SK-N-SH (cell line): ENCODE results near the gene FANCG. TPM values are rescaled to one million over a fixed set of nuclear protein-coding genes. Genes with fewer than 3 reads are reported as not detected.

Source experiments
- CTCF ChIA-PET: fragments of 300-600, 350-600 bp; formaldehyde crosslinking; extraction: SDS; loops from one replicate; lab custom pipeline; 2021; lab: Yijun Ruan, JAX
- POLR2A ChIA-PET: fragments of 350-600 bp; sonication (Branson Sonifier 250); formaldehyde crosslinking; extraction: SDS; loops from one replicate; lab custom pipeline; 2020; ENCODE audit warnings: antibody characterized with exemption, inconsistent platforms; lab: Yijun Ruan, JAX
- DNase-seq: peaks from one replicate; pipeline ENCODE4 v3.0.0; 2012
- H2AFZ ChIP-seq: fragments of 200-600 bp; sonication (generic); 2 replicates; pipeline ENCODE4 v1.8.1; 2016; ENCODE audit warnings: antibody characterized with exemption, mild to moderate bottlenecking, low read depth
- H3F3A ChIP-seq: fragments of 200-600 bp; sonication (generic); replicated peaks from 2 replicates; pipeline ENCODE3; 2016; ENCODE audit warnings: antibody characterized with exemption, mild to moderate bottlenecking; ENCODE audit not compliant: insufficient read depth
- H3K27ac ChIP-seq, 2 experiments: fragments of 200-500 bp in 1 of 2; fragments of 200-600 bp in 1 of 2; sonication (Bioruptor generic) in 1 of 2; sonication (generic), shearing (Covaris generic) in 1 of 2; 2 replicates each; pipeline versions ENCODE4 v1.5.1 to v1.6.1; 2014 to 2016; ENCODE audit warnings: low read depth in 2 of 2, inconsistent platforms in 1 of 2, low read length in 1 of 2, mild to moderate bottlenecking in 1 of 2, mixed read lengths in 1 of 2
- H3K27me3 ChIP-seq: fragments of 200-600 bp; sonication (generic), shearing (Covaris generic); 2 replicates; pipeline ENCODE4 v1.6.1; 2016; ENCODE audit warnings: mixed run types; ENCODE audit not compliant: insufficient read depth
- H3K36me3 ChIP-seq, 2 experiments: fragments of 200-500 bp in 1 of 2; fragments of 200-600 bp in 1 of 2; sonication (Bioruptor generic) in 1 of 2; sonication (generic) in 1 of 2; replicated peaks in 1 of 2; 2 replicates each; pipeline versions ENCODE3 to v1.5.1; 2014 to 2016; ENCODE audit warnings: low read length in 1 of 2, mild to moderate bottlenecking in 1 of 2; ENCODE audit not compliant: insufficient read depth in 2 of 2, control insufficient read depth in 1 of 2
- H3K4me1 ChIP-seq, 2 experiments: fragments of 200-500 bp in 1 of 2; fragments of 200-600 bp in 1 of 2; sonication (Bioruptor generic) in 1 of 2; sonication (generic), shearing (Covaris generic) in 1 of 2; 2 replicates each; pipeline versions ENCODE4 v1.5.1 to v1.6.1; 2014 to 2016; ENCODE audit warnings: low read depth in 1 of 2, low read length in 1 of 2, mixed run types in 1 of 2; ENCODE audit not compliant: insufficient read depth in 2 of 2, control insufficient read depth in 1 of 2
- H3K4me2 ChIP-seq: fragments of 200-600 bp; sonication (generic), shearing (Covaris generic); 2 replicates; pipeline ENCODE4 v1.6.1; 2017; ENCODE audit warnings: mixed run types
- H3K4me3 ChIP-seq, 2 experiments: fragments of 200-500 bp in 1 of 2; fragments of 200-600 bp in 1 of 2; sonication (Bioruptor generic) in 1 of 2; sonication (generic), shearing (Covaris generic) in 1 of 2; 2 replicates each; pipeline versions ENCODE4 v1.5.1 to v1.8.1; 2014 to 2016; ENCODE audit warnings: low read depth in 2 of 2, inconsistent platforms in 1 of 2, low read length in 1 of 2, mild to moderate bottlenecking in 1 of 2, mixed read lengths in 1 of 2, moderate library complexity in 1 of 2
- H3K79me2 ChIP-seq: fragments of 200-600 bp; sonication (generic); 2 replicates; pipeline ENCODE4 v1.8.1; 2017; ENCODE audit warnings: mild to moderate bottlenecking; ENCODE audit not compliant: insufficient read depth
- H3K9ac ChIP-seq: fragments of 200-600 bp; sonication (generic); 2 replicates; pipeline ENCODE4 v1.6.1; 2017; ENCODE audit warnings: mixed run types
- H3K9me2 ChIP-seq: fragments of 200-600 bp; sonication (generic); 2 replicates; pipeline ENCODE4 v1.6.1; 2017; ENCODE audit warnings: mixed run types
- H3K9me3 ChIP-seq: fragments of 200-600 bp; sonication (generic); 2 replicates; pipeline ENCODE4 v1.6.1; 2017; ENCODE audit warnings: mixed run types, mild to moderate bottlenecking, moderate library complexity
- H4K20me1 ChIP-seq: fragments of 200-600 bp; sonication (generic); 2 replicates; pipeline ENCODE4 v1.6.1; 2017; ENCODE audit warnings: mild to moderate bottlenecking, mixed run types; ENCODE audit not compliant: insufficient read depth
- CTCF ChIP-seq: fragments of 200-600 bp; sonication (generic); IDR thresholded peaks from 2 replicates; pipeline ENCODE4 v1.6.1; 2017; ENCODE audit warnings: antibody characterized with exemption, mild to moderate bottlenecking, moderate library complexity
- ELF1 ChIP-seq: IDR thresholded peaks from 2 replicates; pipeline ENCODE4 v1.4.0; 2012
- EZH2phosphoT487 ChIP-seq: fragments of 200-600 bp; sonication (generic); IDR thresholded peaks from 2 replicates; pipeline ENCODE4 v1.6.1; 2017; ENCODE audit warnings: low read depth, mixed run types, mild to moderate bottlenecking, antibody characterized with exemption, moderate library complexity, borderline replicate concordance
- FOSL2 ChIP-seq: IDR thresholded peaks from 2 replicates; pipeline ENCODE4 v1.4.0; 2012; ENCODE audit warnings: low read depth, mild to moderate bottlenecking, moderate library complexity, borderline replicate concordance
- GABPA ChIP-seq: IDR thresholded peaks from 2 replicates; pipeline ENCODE4 v1.4.0; 2012; ENCODE audit warnings: low read depth, mild to moderate bottlenecking
- GATA2 ChIP-seq: sonication (generic); formaldehyde crosslinking; IDR thresholded peaks from 2 replicates; pipeline ENCODE4 v1.5.0; 2020; ENCODE audit warnings: mild to moderate bottlenecking, missing genetic modification reagents
- NFIC ChIP-seq: IDR thresholded peaks from 2 replicates; pipeline ENCODE4 v1.4.0; 2012; ENCODE audit warnings: borderline replicate concordance
- NRF1 ChIP-seq: IDR thresholded peaks from 2 replicates; pipeline ENCODE4 v1.6.1; 2012; ENCODE audit warnings: low read depth, mild to moderate bottlenecking, low read length
- PBX3 ChIP-seq: IDR thresholded peaks from 2 replicates; pipeline ENCODE4; 2012
- RCOR1 ChIP-seq: fragments of 150-350 bp; IDR thresholded peaks from 2 replicates; pipeline ENCODE4 v1.6.1; 2017; ENCODE audit warnings: antibody characterized with exemption, low read length
- REST ChIP-seq: IDR thresholded peaks from 2 replicates; pipeline ENCODE4 v1.6.1; 2012; ENCODE audit warnings: mild to moderate bottlenecking, low read depth, low read length, moderate library complexity
- RXRA ChIP-seq: IDR thresholded peaks from 2 replicates; pipeline ENCODE4 v1.4.0; 2012; ENCODE audit warnings: low read depth, mild to moderate bottlenecking, borderline replicate concordance
- SMC3 ChIP-seq: IDR thresholded peaks from 2 replicates; pipeline ENCODE4 v1.6.1; 2012; ENCODE audit warnings: low read depth, low read length, improper control_type of control experiment
- TCF12 ChIP-seq: IDR thresholded peaks from 2 replicates; pipeline ENCODE4 v1.4.0; 2012
- TEAD4 ChIP-seq: IDR thresholded peaks from 2 replicates; pipeline ENCODE4 v1.4.0; 2012; ENCODE audit warnings: mild to moderate bottlenecking, borderline replicate concordance; ENCODE audit not compliant: insufficient read depth
- USF1 ChIP-seq: IDR thresholded peaks from 2 replicates; pipeline ENCODE4 v1.4.0; 2012; ENCODE audit warnings: low read depth, borderline replicate concordance
- USF2 ChIP-seq: fragments of 150-350 bp; IDR thresholded peaks from 2 replicates; pipeline ENCODE4 v1.6.1; 2017; ENCODE audit warnings: antibody characterized with exemption, low read length, low read depth, borderline replicate concordance
- YY1 ChIP-seq: IDR thresholded peaks from 2 replicates; pipeline ENCODE4 v1.4.0; 2012; ENCODE audit warnings: low read depth, mild to moderate bottlenecking
- WGBS: methylation state at CpG from one replicate; pipeline ENCODE4 v1.1.6; 2017; ENCODE audit warnings: low lambda C conversion rate; 5-methylcytosine and 5-hydroxymethylcytosine counted together
- polyA plus RNA-seq, 3 experiments: library from polyadenylated mRNA; depleted of rRNA; stranded (reverse); fragments of >200 nt; gene quantifications; 2 replicates each; pipeline ENCODE4 v1.2.3, GENCODE V29; 2012

FANCG gene
- polyA plus RNA-seq, 1 of the 3 experiments (the other 2 are of a cell fraction) = 25.6 TPM

GRCh38 chr9:35044071-35044470, 35.7 kb downstream of the FANCG start:
- WGBS = 92% methylated on average over 3 of the region's 3 CpGs
- Histone ChIP-seq H4K20me1 (no peaks in the 10 kb centered on the region), H3K4me3 (no peak overlapping the region), H3K9me2 (no peaks in the 10 kb centered on the region), H3K79me2 (no peaks in the 10 kb centered on the region), H3K27ac (no peak overlapping the region), H3K4me1 (no peaks in the 10 kb centered on the region), H3K9me3 (no peaks in the 10 kb centered on the region), H3F3A (no peaks in the 10 kb centered on the region), H3K36me3 (peaks cover 4 to 13% of the 10 kb centered on the region in 2 experiments), H3K4me2 (no peak overlapping the region), H3K9ac (no peak overlapping the region), H2AFZ (no peak overlapping the region), H3K27me3 (no peaks in the 10 kb centered on the region)
- no peak for TF ChIP-seq USF2
- TF ChIP-seq TEAD4 = 0 out of 2 replicates have a peak, but pooled peaks have one; percentile 30
- no peak for TF ChIP-seq SMC3
- TF ChIP-seq ELF1 = no peak
- TF ChIP-seq GABPA = no peak
- POLR2A ChIA-PET = interaction anchor here (1.3 kb wide), 1 partner anchor 28 kb away, joined by 3 read pairs; the partner anchor contains the start of gene VCP
- CTCF ChIA-PET = interaction anchor here (1.5 to 2.9 kb wide), 3 partner anchors 8 to 144 kb away, joined by 3 to 25 read pairs (median 9); partner anchors contain the start of gene VCP
- DNase-seq = no peak

GRCh38 chr9:35042891-35043545, 36.7 kb downstream of the FANCG start:
- no peaks in the 10 kb centered on the region for H3K27me3 ChIP-seq
- no peak overlapping the region for H3K27ac ChIP-seq
- H3K4me1 ChIP-seq = no peaks in the 10 kb centered on the region
- DNase-seq = no peak
- no peak overlapping the region for H3K4me3 ChIP-seq
- H3K4me2 ChIP-seq = no peak overlapping the region
- POLR2A ChIA-PET = interaction anchor here (1.3 kb wide), 1 partner anchor 29 kb away, joined by 3 read pairs; the partner anchor contains the start of gene VCP
- H3K9me3 ChIP-seq = no peaks in the 10 kb centered on the region
- WGBS = 87% methylated on average over 4 of the region's 6 CpGs
- H2AFZ ChIP-seq = no peak overlapping the region
- no peak overlapping the region for H3K9ac ChIP-seq
- H3K9me2 ChIP-seq = no peaks in the 10 kb centered on the region
- no peaks in the 10 kb centered on the region for H4K20me1 ChIP-seq
- no peaks in the 10 kb centered on the region for H3F3A ChIP-seq
- CTCF ChIA-PET = interaction anchor here (1.4 to 2.9 kb wide), 4 partner anchors 9 to 143 kb away, joined by 3 to 25 read pairs (median 8); partner anchors contain the start of gene VCP
- H3K79me2 ChIP-seq = no peaks in the 10 kb centered on the region
- peaks cover 3% of the 10 kb centered on the region in 2 experiments for H3K36me3 ChIP-seq
- TF ChIP-seq GATA2 (CRISPR knock-in tag) = no peak
- no peak for TF ChIP-seq PBX3
- TF ChIP-seq NFIC = no peak
- no peak for TF ChIP-seq TEAD4
- TF ChIP-seq CTCF = no peak
- no peak for TF ChIP-seq GABPA
- TF ChIP-seq FOSL2 = no peak
- no peak for TF ChIP-seq REST
- no peak for TF ChIP-seq EZH2phosphoT487
- no peak for TF ChIP-seq YY1
- TF ChIP-seq RXRA = no peak
- no peak for TF ChIP-seq RCOR1
- TF ChIP-seq SMC3 = no peak
- TF ChIP-seq USF1 = no peak
- TF ChIP-seq TCF12 = no peak
- no peak for TF ChIP-seq NRF1
